ENCODE measurements around the gene SERPINB6.

SERPINB6 gene

DNA sequence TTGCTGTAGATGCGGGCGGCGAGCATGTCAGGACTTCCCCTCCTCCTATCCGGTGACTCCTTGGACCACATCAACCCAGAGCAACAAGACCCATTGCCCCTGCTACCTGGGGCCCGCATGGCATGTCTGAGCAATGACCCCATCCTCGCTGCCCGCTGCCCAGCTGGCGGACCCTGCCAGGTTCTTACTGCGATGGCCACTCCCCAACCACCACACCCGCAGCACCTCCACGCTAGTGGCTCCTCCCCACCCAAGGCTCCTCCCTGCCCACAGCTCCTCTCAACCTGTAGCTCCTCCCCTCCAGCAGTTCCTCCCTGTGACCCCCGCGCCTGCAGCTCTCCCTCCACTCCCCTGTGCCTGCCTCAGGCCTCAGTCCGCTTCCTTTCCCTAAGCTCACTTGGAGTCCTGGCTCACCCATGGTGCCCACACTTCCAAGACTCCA is 50.7 kb downstream of the SERPINB6 start:
- no peak for DNase-seq (ENCODE audit: insufficient read length, low spot score)
- no peak for FAIRE-seq
- TF ChIP-seq, protein P1, sequence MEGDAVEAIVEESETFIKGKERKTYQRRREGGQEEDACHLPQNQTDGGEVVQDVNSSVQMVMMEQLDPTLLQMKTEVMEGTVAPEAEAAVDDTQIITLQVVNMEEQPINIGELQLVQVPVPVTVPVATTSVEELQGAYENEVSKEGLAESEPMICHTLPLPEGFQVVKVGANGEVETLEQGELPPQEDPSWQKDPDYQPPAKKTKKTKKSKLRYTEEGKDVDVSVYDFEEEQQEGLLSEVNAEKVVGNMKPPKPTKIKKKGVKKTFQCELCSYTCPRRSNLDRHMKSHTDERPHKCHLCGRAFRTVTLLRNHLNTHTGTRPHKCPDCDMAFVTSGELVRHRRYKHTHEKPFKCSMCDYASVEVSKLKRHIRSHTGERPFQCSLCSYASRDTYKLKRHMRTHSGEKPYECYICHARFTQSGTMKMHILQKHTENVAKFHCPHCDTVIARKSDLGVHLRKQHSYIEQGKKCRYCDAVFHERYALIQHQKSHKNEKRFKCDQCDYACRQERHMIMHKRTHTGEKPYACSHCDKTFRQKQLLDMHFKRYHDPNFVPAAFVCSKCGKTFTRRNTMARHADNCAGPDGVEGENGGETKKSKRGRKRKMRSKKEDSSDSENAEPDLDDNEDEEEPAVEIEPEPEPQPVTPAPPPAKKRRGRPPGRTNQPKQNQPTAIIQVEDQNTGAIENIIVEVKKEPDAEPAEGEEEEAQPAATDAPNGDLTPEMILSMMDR (IDR thresholded peaks at IDR 0.05; ENCODE audit: insufficient read depth, missing control alignments), result no peak

DNA sequence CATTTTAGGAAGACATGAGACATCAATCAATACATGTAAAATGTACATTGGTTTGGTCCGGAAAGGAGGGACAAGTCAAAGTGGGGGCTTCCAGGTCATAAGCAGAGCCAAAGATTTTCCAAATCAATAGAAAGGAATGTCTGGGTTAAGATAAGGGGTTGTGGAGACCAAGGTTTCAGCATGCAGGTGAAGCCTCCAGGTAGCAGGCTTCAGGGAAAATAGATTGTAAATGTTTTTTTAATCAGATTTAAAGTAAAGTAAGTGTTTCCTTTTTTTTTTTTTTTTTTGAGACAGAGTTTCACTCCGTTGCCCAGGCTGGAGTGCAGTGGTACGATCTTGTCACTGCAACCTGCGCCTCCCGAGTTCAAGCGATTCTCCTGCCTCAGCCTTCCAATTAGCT is 51.5 kb downstream of the SERPINB6 start:
- TF ChIP-seq, protein P1 (IDR thresholded peaks at IDR 0.05; ENCODE audit: insufficient read depth, missing control alignments), result no peak
- FAIRE-seq (no peak), DNase-seq (ENCODE audit: insufficient read length, low spot score) (no peak)

- FAIRE-seq (no peak), DNase-seq (ENCODE audit: insufficient read length, low spot score) (no peak)
- TF ChIP-seq, protein P1 (IDR thresholded peaks at IDR 0.05; ENCODE audit: insufficient read depth, missing control alignments), result no peak
Measured at GRCh38 chr6:2919401-2919800, 52.0 kb downstream of the SERPINB6 start.

DNA sequence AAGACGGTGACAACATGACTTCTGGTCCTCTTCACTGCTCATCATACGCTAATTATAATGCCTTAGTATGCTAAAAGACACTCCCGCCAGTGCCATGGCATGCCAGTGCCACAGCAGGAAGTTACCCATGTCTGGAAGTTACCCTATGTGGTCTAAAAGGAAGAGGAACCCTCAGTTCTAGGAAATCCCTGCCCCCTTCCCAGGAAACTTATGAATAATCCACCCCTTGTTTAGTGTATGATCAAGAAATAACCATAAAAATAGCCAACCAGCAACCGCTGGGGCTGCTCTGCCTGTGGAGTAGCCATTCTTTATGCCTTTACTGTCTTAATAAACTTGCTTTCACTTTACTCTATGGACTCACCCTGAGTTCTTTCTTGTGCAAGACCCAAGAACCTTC is 52.4 kb downstream of the SERPINB6 start:
- TF ChIP-seq, protein P1 (IDR thresholded peaks at IDR 0.05; ENCODE audit: insufficient read depth, missing control alignments), result no peak
- no peak for FAIRE-seq
- no peak for DNase-seq (ENCODE audit: insufficient read length, low spot score)

DNA sequence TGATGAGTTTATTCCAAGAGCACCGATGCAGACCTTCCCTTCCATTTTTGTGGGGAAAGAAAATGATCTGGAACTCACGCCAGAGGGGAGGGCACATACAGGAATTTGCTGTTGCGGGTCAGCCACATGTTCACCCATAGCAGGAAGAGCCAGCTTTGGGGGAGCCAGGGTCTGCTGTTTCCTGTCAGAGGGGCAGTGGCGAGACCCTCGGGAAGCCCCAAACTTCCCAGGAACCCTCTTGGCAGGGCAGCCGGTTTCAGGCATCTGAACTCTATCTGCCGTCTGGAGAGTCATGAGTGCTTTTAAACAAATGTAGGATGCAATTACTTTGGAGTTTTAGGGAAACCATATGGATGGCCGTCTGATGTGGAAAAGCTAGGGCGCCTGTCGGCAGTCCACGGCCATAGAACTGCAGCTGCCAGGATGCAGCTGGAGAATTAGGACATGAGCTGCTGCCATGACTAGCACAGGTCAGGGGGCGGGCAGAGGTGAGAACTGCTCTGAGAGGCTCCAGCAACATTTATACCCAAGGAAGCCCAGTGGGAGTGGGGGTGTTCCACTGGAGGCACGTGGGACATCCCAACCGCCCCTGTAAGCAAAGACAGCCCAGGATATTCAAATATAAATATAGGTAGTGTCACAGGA is 53.4 kb downstream of the SERPINB6 start:
- DNase-seq (ENCODE audit: insufficient read length, low spot score), result no peak
- TF ChIP-seq, protein P1 (IDR thresholded peaks at IDR 0.05; ENCODE audit: insufficient read depth, missing control alignments), result no peak
- no peak for FAIRE-seq

DNA sequence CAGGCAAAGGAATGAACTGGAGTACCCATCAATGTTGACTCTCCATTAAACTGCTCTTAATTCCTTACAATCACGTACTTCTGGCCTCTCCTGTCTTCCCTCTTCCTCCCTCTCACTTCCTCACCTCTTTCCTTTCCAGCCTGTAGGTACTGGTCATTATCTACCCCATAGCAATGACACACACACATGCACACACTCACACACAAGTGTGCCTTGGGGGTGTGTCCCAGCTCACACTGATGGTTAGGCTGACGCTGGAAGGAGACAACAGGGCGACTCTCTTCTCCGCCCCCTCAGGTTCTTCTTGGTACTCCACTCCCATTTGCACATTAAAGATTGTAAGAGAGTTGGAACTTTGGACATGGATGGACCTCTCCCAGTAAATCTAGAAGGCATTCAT is 54.3 kb downstream of the SERPINB6 start:
- DNase-seq (ENCODE audit: insufficient read length, low spot score) (no peak), FAIRE-seq (no peak)
- TF ChIP-seq, protein P1 (IDR thresholded peaks at IDR 0.05; ENCODE audit: insufficient read depth, missing control alignments), result no peak

DNA sequence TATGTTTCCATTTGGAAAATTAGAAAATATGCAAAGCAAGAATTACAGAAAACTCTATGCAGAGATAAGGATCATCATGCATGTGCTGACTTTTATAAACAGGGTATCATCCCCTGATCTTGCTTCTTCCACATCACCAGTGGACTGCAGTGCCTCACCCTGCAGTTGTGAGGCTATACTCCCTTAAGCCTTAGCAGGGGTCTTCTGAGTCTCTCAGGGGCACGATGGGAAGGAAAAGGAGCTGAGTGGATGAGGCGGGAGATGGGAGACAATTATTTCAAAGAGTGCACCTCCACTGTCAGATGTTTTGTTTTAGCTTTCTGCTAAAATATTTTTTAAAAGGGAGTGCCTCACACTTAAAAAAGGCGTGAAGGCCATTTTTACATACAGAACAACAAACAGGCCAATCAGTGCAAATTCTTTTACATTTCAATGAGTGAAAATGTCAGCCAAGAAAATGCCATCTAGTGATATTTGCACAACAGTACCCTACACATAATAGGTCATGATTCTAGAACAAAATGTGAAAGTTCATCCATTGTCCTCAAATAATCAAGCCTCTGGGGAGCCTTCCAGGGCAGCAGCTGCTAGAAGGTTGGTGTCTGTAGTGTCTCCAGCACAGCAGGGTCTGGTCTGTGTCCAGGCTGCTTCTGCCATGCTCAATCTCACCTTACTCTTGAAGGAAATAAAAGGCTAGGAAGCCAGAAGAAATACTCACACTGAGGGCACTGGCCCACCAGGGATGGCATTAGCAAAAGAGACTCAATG is 55.0 kb downstream of the SERPINB6 start:
- FAIRE-seq, result no peak
- no peak for DNase-seq (ENCODE audit: insufficient read length, low spot score)
- TF ChIP-seq, protein P1 (IDR thresholded peaks at IDR 0.05; ENCODE audit: insufficient read depth, missing control alignments), result no peak

Data from D721Med (cell line).